H54 (cell line): Measurements from ENCODE around the gene PLCD4.

ENCODE experiments used
- DNase-seq: peaks from one replicate; pipeline ENCODE4 v3.0.0; 2011; ENCODE audit warnings: low spot score, mixed read lengths; ENCODE audit not compliant: insufficient read length
- FAIRE-seq: peaks from 3 replicates; lab custom pipeline; 2011; peaks lifted over from hg19 to GRCh38; lab: Jason Lieb, UNC
- POLR2A ChIP-seq: IDR thresholded peaks from 2 replicates; pipeline ENCODE4 v1.6.1; 2011; ENCODE audit warnings: low read depth, mild to moderate bottlenecking, low read length

Gene PLCD4

GRCh38 chr2:218663901-218664300 is 56.2 kb downstream of the PLCD4 start:
- no peak for FAIRE-seq
- TF ChIP-seq POLR2A: no peak

GRCh38 chr2:218664653-218665052 is 57.0 kb downstream of the PLCD4 start:
- DNase-seq: no peak
- FAIRE-seq: no peak
- no peak for TF ChIP-seq POLR2A

More at GRCh38 chr2:218663901-218664300, 56.2 kb downstream of the PLCD4 start:
- DNase-seq: no peak

- DNase-seq: no peak
These were observed 63.5 kb downstream of the PLCD4 start for GRCh38 chr2:218671097-218671653.

GRCh38 chr2:218671654-218672566 is 64.2 kb downstream of the PLCD4 start, which contains the start of the genes RNF25 and STK36:
Gene RNF25, minus strand, starts transcription at chr2:218672002. Its CDS starts 32 bp downstream, at chr2:218671970.
Gene STK36, plus strand, starts transcription at chr2:218672086. Its CDS starts 744 bp downstream, at chr2:218672830.
- peak; percentile 82 for TF ChIP-seq POLR2A
- FAIRE-seq (no peak), DNase-seq (peak; percentile 86)

More at GRCh38 chr2:218671097-218671653, 63.5 kb downstream of the PLCD4 start:
- TF ChIP-seq POLR2A: no peak
- no peak for FAIRE-seq

GRCh38 chr2:218679119-218679518 is 71.4 kb downstream of the PLCD4 start:
- FAIRE-seq: peak; percentile 41
- TF ChIP-seq POLR2A: no peak
- no peak for DNase-seq

GRCh38 chr2:218680061-218680460 is 72.4 kb downstream of the PLCD4 start:
- TF ChIP-seq POLR2A: no peak
- DNase-seq (no peak), FAIRE-seq (no peak)
